ENCODE data around the gene FAM174C.

Gene FAM174C

DNA sequence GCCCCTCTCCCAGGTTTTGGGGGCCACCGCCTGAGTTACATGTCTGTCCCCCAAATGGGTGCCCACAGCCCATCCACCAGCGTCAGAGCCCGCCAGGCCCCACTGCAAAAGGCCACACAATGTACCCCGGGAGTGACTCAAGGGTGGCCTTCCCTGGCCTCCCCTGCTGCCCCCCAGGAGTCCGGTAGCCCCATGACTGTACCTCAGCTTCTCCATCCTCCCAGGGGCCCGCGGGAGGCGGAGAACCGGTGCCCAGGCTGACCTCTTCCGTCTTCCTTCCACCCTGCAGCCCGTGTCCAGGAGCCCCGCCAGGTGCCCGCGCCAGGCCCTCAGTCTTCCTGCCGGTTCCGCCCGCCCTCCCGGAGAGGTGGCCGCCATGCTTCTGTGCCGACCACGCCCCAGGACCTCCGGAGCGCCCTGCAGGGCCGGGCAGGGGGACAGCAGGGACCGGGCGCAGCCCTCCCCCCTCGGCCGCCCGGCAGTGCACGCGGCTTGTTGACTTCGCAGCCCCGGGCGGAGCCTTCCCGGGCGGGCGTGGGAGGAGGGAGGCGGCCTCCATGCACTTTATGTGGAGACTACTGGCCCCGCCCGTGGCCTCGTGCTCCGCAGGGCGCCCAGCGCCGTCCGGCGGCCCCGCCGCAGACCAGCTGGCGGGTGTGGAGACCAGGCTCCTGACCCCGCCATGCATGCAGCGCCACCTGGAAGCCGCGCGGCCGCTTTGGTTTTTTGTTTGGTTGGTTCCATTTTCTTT, 47.9 kb upstream of the FAM174C start:
- H4K20me1 ChIP-seq (ENCODE audit: insufficient read depth, low read length, poor library complexity, severe bottlenecking) = no peaks in the 10 kb centered on the region
- no peaks in the 10 kb centered on the region for H3K79me2 ChIP-seq (ENCODE audit: insufficient read depth, low read length)
- H2AFZ ChIP-seq (ENCODE audit: low read length) = no peak overlapping the region
- H3K9me3 ChIP-seq (ENCODE audit: insufficient read depth, low read depth, low read length) = no peaks in the 10 kb centered on the region
- H3K4me2 ChIP-seq (ENCODE audit: low read depth, low read length, poor library complexity, severe bottlenecking) = no peak overlapping the region
- H3K4me1 ChIP-seq (ENCODE audit: insufficient read depth, low read length, poor library complexity, severe bottlenecking) = no peaks in the 10 kb centered on the region
- no peaks in the 10 kb centered on the region for H3K9me2 ChIP-seq (replicated peaks; ENCODE audit: low read depth, low read length)
- H3K4me3 ChIP-seq (ENCODE audit: low read length, poor library complexity, severe bottlenecking) = no peak overlapping the region
- no peaks in the 10 kb centered on the region for H3K27me3 ChIP-seq (ENCODE audit: insufficient read depth, low read length, poor library complexity, severe bottlenecking)
- peaks cover 6% of the 10 kb centered on the region; the same call in 1 of the 2 replicates for H3K36me3 ChIP-seq (ENCODE audit: insufficient read depth, low read length)
- TF ChIP-seq, protein P1, sequence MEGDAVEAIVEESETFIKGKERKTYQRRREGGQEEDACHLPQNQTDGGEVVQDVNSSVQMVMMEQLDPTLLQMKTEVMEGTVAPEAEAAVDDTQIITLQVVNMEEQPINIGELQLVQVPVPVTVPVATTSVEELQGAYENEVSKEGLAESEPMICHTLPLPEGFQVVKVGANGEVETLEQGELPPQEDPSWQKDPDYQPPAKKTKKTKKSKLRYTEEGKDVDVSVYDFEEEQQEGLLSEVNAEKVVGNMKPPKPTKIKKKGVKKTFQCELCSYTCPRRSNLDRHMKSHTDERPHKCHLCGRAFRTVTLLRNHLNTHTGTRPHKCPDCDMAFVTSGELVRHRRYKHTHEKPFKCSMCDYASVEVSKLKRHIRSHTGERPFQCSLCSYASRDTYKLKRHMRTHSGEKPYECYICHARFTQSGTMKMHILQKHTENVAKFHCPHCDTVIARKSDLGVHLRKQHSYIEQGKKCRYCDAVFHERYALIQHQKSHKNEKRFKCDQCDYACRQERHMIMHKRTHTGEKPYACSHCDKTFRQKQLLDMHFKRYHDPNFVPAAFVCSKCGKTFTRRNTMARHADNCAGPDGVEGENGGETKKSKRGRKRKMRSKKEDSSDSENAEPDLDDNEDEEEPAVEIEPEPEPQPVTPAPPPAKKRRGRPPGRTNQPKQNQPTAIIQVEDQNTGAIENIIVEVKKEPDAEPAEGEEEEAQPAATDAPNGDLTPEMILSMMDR (conservative IDR thresholded peaks at IDR 0.05; ENCODE audit: low read length) = no peak
- TF ChIP-seq EZH2phosphoT487 (IDR thresholded peaks at IDR 0.05; ENCODE audit: borderline replicate concordance) = no peak
- H3F3A ChIP-seq (ENCODE audit: low read depth) = no peaks in the 10 kb centered on the region
- H3K9ac ChIP-seq (ENCODE audit: low read depth, low read length, poor library complexity, severe bottlenecking) = no peak overlapping the region

DNA sequence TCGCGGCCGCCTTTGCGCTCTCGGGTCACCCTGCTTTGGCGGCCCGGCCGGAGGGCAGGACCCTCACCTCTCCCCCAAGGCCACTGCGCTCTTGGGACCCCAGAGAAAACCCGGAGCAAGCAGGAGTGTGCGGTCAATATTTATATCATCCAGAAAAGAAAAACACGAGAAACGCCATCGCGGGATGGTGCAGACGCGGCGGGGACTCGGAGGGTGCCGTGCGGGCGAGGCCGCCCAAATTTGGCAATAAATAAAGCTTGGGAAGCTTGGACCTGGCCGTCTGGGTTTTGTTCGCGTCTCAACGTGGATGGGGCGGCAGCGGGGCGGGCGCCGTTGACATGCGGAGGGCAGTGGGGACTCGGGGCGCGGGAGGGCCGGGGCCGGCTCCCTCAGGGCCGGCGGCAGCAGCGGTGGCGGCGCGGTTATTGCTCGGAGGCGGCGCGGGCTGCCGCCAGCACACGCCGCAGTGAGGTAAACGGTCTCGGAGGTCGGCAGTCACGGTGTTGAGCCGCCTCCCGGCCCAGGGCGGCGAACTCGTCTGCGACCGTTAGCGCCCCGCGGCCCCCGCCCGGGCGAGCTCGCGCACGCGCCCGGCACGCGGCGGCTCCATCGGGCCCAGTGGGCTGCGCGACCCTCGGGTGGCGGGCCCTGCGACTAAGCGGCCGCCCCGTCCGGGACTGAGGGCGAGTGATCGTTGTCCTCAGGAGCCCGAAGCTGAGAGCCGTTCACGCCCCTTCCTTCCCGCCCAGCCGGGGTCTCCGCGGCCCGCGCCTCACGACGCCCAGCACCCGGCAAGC, 47.0 kb upstream of the FAM174C start:
- TF ChIP-seq, protein P1 (conservative IDR thresholded peaks at IDR 0.05; ENCODE audit: low read length) = no peak
- Histone ChIP-seq H3K4me3 (ENCODE audit: low read length, poor library complexity, severe bottlenecking) (no peak overlapping the region), H3K4me2 (ENCODE audit: low read depth, low read length, poor library complexity, severe bottlenecking) (no peak overlapping the region), H3K9me2 (replicated peaks; ENCODE audit: low read depth, low read length) (no peaks in the 10 kb centered on the region), H2AFZ (ENCODE audit: low read length) (no peak overlapping the region), H3K36me3 (ENCODE audit: insufficient read depth, low read length) (peaks cover 6% of the 10 kb centered on the region; the same call in 1 of the 2 replicates), H3F3A (ENCODE audit: low read depth) (no peaks in the 10 kb centered on the region), H3K9ac (ENCODE audit: low read depth, low read length, poor library complexity, severe bottlenecking) (no peak overlapping the region), H3K27me3 (ENCODE audit: insufficient read depth, low read length, poor library complexity, severe bottlenecking) (no peaks in the 10 kb centered on the region), H3K4me1 (ENCODE audit: insufficient read depth, low read length, poor library complexity, severe bottlenecking) (no peaks in the 10 kb centered on the region), H4K20me1 (ENCODE audit: insufficient read depth, low read length, poor library complexity, severe bottlenecking) (no peaks in the 10 kb centered on the region), H3K9me3 (ENCODE audit: insufficient read depth, low read depth, low read length) (no peaks in the 10 kb centered on the region), H3K79me2 (ENCODE audit: insufficient read depth, low read length) (no peaks in the 10 kb centered on the region)

DNA sequence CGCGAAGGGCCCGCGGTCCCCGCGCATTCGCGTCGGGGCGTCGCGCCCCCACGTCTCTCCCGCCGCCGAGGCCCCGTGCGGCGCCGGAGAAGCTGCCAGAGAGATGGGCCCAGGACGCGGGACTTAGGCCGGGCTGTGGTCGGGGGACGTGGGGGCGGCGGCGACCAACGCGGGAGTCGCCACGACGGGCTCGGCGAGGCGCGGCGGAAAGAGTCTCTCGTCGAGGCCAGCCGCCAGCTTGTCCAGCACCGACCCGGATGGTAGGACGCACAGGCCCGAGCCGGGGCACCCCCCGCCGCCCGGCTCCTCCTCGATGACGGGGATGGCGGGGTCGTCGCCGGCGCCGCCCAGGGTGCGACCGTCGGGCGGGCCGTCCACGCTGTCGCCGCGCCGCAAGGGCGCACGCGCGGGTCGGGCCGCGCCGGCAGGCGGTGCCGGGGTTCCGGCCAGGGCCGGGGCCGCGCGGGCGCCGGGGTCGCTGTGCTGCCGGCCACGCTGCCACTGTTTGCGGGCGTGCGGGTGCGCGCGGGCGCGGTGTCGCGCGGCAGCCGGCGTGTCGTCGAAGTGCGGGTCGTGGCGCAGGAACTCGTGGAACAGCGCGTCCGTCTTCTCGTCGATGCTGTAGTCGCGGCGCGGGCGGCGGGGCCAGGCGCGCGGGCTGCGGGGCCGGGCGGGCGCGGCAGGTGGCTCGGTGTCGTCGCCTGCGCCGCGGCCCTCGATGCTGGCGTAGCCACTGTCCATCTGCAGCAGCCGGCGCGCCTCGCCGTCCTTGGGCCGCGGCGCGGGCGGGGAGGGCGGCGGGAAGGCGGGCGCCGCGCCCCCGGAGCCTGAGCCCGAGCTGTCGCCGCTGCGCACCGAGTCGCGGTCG, 46.0 kb upstream of the FAM174C start:
- Histone ChIP-seq H3K79me2 (ENCODE audit: insufficient read depth, low read length) (no peaks in the 10 kb centered on the region), H3K36me3 (ENCODE audit: insufficient read depth, low read length) (peaks cover 6% of the 10 kb centered on the region; the same call in 1 of the 2 replicates), H3K9me2 (replicated peaks; ENCODE audit: low read depth, low read length) (no peaks in the 10 kb centered on the region), H2AFZ (ENCODE audit: low read length) (no peak overlapping the region), H3K4me1 (ENCODE audit: insufficient read depth, low read length, poor library complexity, severe bottlenecking) (no peaks in the 10 kb centered on the region), H3K4me3 (ENCODE audit: low read length, poor library complexity, severe bottlenecking) (no peak overlapping the region), H3K27me3 (ENCODE audit: insufficient read depth, low read length, poor library complexity, severe bottlenecking) (no peaks in the 10 kb centered on the region), H3F3A (ENCODE audit: low read depth) (no peaks in the 10 kb centered on the region), H4K20me1 (ENCODE audit: insufficient read depth, low read length, poor library complexity, severe bottlenecking) (no peaks in the 10 kb centered on the region), H3K9me3 (ENCODE audit: insufficient read depth, low read depth, low read length) (no peaks in the 10 kb centered on the region), H3K9ac (ENCODE audit: low read depth, low read length, poor library complexity, severe bottlenecking) (no peak overlapping the region), H3K4me2 (ENCODE audit: low read depth, low read length, poor library complexity, severe bottlenecking) (no peak overlapping the region)
- TF ChIP-seq, protein P1 (conservative IDR thresholded peaks at IDR 0.05; ENCODE audit: low read length) = no peak
- no peak for TF ChIP-seq EZH2phosphoT487 (IDR thresholded peaks at IDR 0.05; ENCODE audit: borderline replicate concordance)

Measured in Loucy (cell line).